Measurements from ENCODE around the gene F12. TPM values are rescaled to one million over a fixed set of nuclear protein-coding genes. Genes with fewer than 3 reads are reported as not detected.

Gene F12
- total RNA-seq, 1 donor from 2014 or later = 1.4 TPM

- peak overlapping the region; percentile 86 for H3K27ac Mint-ChIP-seq (ENCODE audit: unreplicated experiment)
- TF ChIP-seq CTCF (IDR thresholded peaks at IDR 0.05; ENCODE audit: unreplicated experiment) = no peak
- H3K4me3 Mint-ChIP-seq (ENCODE audit: unreplicated experiment) = peak overlapping the region; percentile 88
- H3K36me3 Mint-ChIP-seq (ENCODE audit: low read depth, unreplicated experiment) = peaks cover 5% of the 10 kb centered on the region
- peak; percentile 83 for DNase-seq (ENCODE audit: low spot score)
- peaks cover 20% of the 10 kb centered on the region for H3K27me3 Mint-ChIP-seq (ENCODE audit: unreplicated experiment)
- no peaks in the 10 kb centered on the region for H3K9me3 Mint-ChIP-seq (ENCODE audit: unreplicated experiment)
- peaks cover 16% of the 10 kb centered on the region for H3K4me1 Mint-ChIP-seq (ENCODE audit: unreplicated experiment)
Observed at GRCh38 chr5:177366528-177367322, 42.6 kb downstream of the F12 start.

GRCh38 chr5:177365845-177366527 is 43.4 kb downstream of the F12 start:
- Mint-ChIP-seq H3K4me3 (ENCODE audit: unreplicated experiment) (peak overlapping the region; percentile 88), H3K27ac (ENCODE audit: unreplicated experiment) (peak overlapping the region; percentile 86), H3K9me3 (ENCODE audit: unreplicated experiment) (no peaks in the 10 kb centered on the region), H3K27me3 (ENCODE audit: unreplicated experiment) (peaks cover 20% of the 10 kb centered on the region), H3K4me1 (ENCODE audit: unreplicated experiment) (peaks cover 10% of the 10 kb centered on the region), H3K36me3 (ENCODE audit: low read depth, unreplicated experiment) (peaks cover 5% of the 10 kb centered on the region)
- no peak for TF ChIP-seq CTCF (IDR thresholded peaks at IDR 0.05; ENCODE audit: unreplicated experiment)
- no peak for DNase-seq (ENCODE audit: low spot score)

GRCh38 chr5:177364159-177364962 is 45.0 kb downstream of the F12 start:
- no peak overlapping the region for H3K27ac Mint-ChIP-seq (ENCODE audit: unreplicated experiment)
- H3K27me3 Mint-ChIP-seq (ENCODE audit: unreplicated experiment) = peaks cover 22% of the 10 kb centered on the region
- peaks cover 5% of the 10 kb centered on the region for H3K36me3 Mint-ChIP-seq (ENCODE audit: low read depth, unreplicated experiment)
- no peak for TF ChIP-seq CTCF (IDR thresholded peaks at IDR 0.05; ENCODE audit: unreplicated experiment)
- H3K9me3 Mint-ChIP-seq (ENCODE audit: unreplicated experiment) = no peaks in the 10 kb centered on the region
- peaks cover 10% of the 10 kb centered on the region for H3K4me1 Mint-ChIP-seq (ENCODE audit: unreplicated experiment)
- no peak overlapping the region for H3K4me3 Mint-ChIP-seq (ENCODE audit: unreplicated experiment)
- no peak for DNase-seq (ENCODE audit: low spot score)

GRCh38 chr5:177363565-177363964 is 45.8 kb downstream of the F12 start:
- no peak overlapping the region for H3K4me3 Mint-ChIP-seq (ENCODE audit: unreplicated experiment)

More at GRCh38 chr5:177363565-177363964, 45.8 kb downstream of the F12 start:
- H3K27me3 Mint-ChIP-seq (ENCODE audit: unreplicated experiment) = peaks cover 24% of the 10 kb centered on the region
- H3K27ac Mint-ChIP-seq (ENCODE audit: unreplicated experiment) = no peak overlapping the region
- peaks cover 16% of the 10 kb centered on the region for H3K4me1 Mint-ChIP-seq (ENCODE audit: unreplicated experiment)
- TF ChIP-seq CTCF (IDR thresholded peaks at IDR 0.05; ENCODE audit: unreplicated experiment) = no peak
- no peaks in the 10 kb centered on the region for H3K36me3 Mint-ChIP-seq (ENCODE audit: low read depth, unreplicated experiment)
- no peaks in the 10 kb centered on the region for H3K9me3 Mint-ChIP-seq (ENCODE audit: unreplicated experiment)
- DNase-seq (ENCODE audit: low spot score) = no peak
